K562 (cell line): ENCODE measurements around the gene CMSS1. TPM values are rescaled to one million over a fixed set of nuclear protein-coding genes. Genes with fewer than 3 reads are reported as not detected.

Experiments used
- CAMTA2 ChIP-seq: fragments of 250-450 bp; sonication (Bioruptor Pico); conservative IDR thresholded peaks from 2 replicates; pipeline ENCODE4 v1.5.1; 2022
- CUX1 ChIP-seq: fragments of 200-800 bp; sonication (Bioruptor generic); IDR thresholded peaks from 2 replicates; pipeline ENCODE4 v1.6.1; 2016; ENCODE audit warnings: missing genetic modification characterization, missing compliant biosample characterization
- SRSF1 ChIP-seq: fragments of 200-400 bp; formaldehyde crosslinking; IDR thresholded peaks from 2 replicates; pipeline ENCODE4 v1.6.1; 2017; ENCODE audit warnings: mild to moderate bottlenecking, low read depth, low read length, moderate library complexity
- ZNF143 ChIP-seq: sonication (generic); formaldehyde crosslinking; IDR thresholded peaks from 2 replicates; pipeline ENCODE4 v1.9.0; 2022; ENCODE audit warnings: mild to moderate bottlenecking, missing genetic modification reagents
- ZNF518B ChIP-seq: fragments of 250-450 bp; sonication (Bioruptor Pico); IDR thresholded peaks from 2 replicates; pipeline ENCODE4 v1.5.0; 2021; ENCODE audit warnings: mild to moderate bottlenecking, moderate library complexity
- ZNF740 ChIP-seq, 3 experiments: fragments of 200-800 bp in 1 of 3; sonication (Bioruptor generic) in 1 of 3; sonication (generic) in 1 of 3; formaldehyde crosslinking in 1 of 3; IDR thresholded peaks; 2 replicates each; pipeline versions ENCODE4 v1.6.1 to v1.8.0; 2016 to 2022; ENCODE audit warnings: mild to moderate bottlenecking in 2 of 3, missing compliant biosample characterization in 2 of 3, missing genetic modification characterization in 2 of 3, missing genetic modification reagents in 1 of 3
- polyA plus RNA-seq, 8 experiments: library from polyadenylated mRNA; depleted of rRNA in 4 of 8; stranded (reverse) in 5 of 8; unstranded in 3 of 8; fragments of >200 nt; fragmentation: Nextera tagmentation in 2 of 8; fragmentation: Illumina TruSeq in 1 of 8; extraction: Ambion mirVana in 2 of 8; extraction: Trizol in 1 of 8; gene quantifications; 2 replicates each; pipeline versions ENCODE4 v1.2.1 to v1.2.3, GENCODE V29; 2011 to 2014; ENCODE audit warnings: inconsistent platforms in 1 of 8, missing spikeins in 1 of 8
- total RNA-seq, 7 experiments: library from RNA; depleted of rRNA in 6 of 7; stranded (reverse); fragments of >200 nt in 6 of 7; fragmentation: Illumina TruSeq in 2 of 7; extraction: Trizol in 2 of 7; gene quantifications; 2 replicates each; pipeline versions ENCODE4 v1.2.1 to v1.2.3, GENCODE V29; 2011 to 2021; ENCODE audit warnings: low replicate concordance in 1 of 7

CMSS1 gene
- total and polyA plus RNA-seq, 9 of the 15 experiments (the other 6 are each of a cell fraction or from before 2014, with no cell fraction given): 46.9 to 109 (median 72.3) TPM

- TF ChIP-seq CUX1 (no peak), ZNF143 (CRISPR knock-in tag) (no peak), ZNF518B (no peak), SRSF1 (no peak), CAMTA2 (no peak), ZNF740 (CRISPR knock-in tag; IDR thresholded peaks at IDR 0.05) (no peak), ZNF740 (tag; IDR thresholded peaks at IDR 0.05) (no peak)
Observed at GRCh38 chr3:100005665-100006393, 188.2 kb downstream of the CMSS1 start (continued).
